ENCODE results near the gene CNKSR1.
A peak's percentile ranks its signal among the peaks of the same experiment; 100 is the strongest.

CNKSR1 gene

GRCh38 chr1:26190373-26190987, 13.2 kb downstream of the CNKSR1 start, which contains the start of gene CATSPER4:
Gene CATSPER4, plus strand, starts transcription at chr1:26190602. Its CDS starts 26 bp downstream, at chr1:26190628.
- in situ Hi-C loops (cut with MboI; ENCODE audit: low pct_unique_long_range_greater_than_20kb, low sequenced_read_pairs, unreplicated experiment), result no loop called here
- peak; percentile 28 for DNase-seq (ENCODE audit: low spot score)
- TF ChIP-seq CTCF (IDR thresholded peaks at IDR 0.05; ENCODE audit: extremely low read depth, insufficient read depth, missing control alignments), result peak; percentile 34

GRCh38 chr1:26191739-26192138, 14.4 kb downstream of the CNKSR1 start:
- in situ Hi-C loops (cut with MboI; ENCODE audit: low pct_unique_long_range_greater_than_20kb, low sequenced_read_pairs, unreplicated experiment), result no loop called here
- TF ChIP-seq CTCF (IDR thresholded peaks at IDR 0.05; ENCODE audit: extremely low read depth, insufficient read depth, missing control alignments), result no peak
- DNase-seq (ENCODE audit: low spot score), result peak; percentile 69

GRCh38 chr1:26195805-26196204, 18.5 kb downstream of the CNKSR1 start:
- in situ Hi-C loops (cut with MboI; ENCODE audit: low pct_unique_long_range_greater_than_20kb, low sequenced_read_pairs, unreplicated experiment), result no loop called here
- TF ChIP-seq CTCF (IDR thresholded peaks at IDR 0.05; ENCODE audit: extremely low read depth, insufficient read depth, missing control alignments), result no peak

GRCh38 chr1:26197301-26197700, 20.0 kb downstream of the CNKSR1 start:
- no peak for TF ChIP-seq CTCF (IDR thresholded peaks at IDR 0.05; ENCODE audit: extremely low read depth, insufficient read depth, missing control alignments)
- DNase-seq (ENCODE audit: low spot score), result no peak
- in situ Hi-C loops (cut with MboI; ENCODE audit: low pct_unique_long_range_greater_than_20kb, low sequenced_read_pairs, unreplicated experiment), result no loop called here

More at GRCh38 chr1:26195805-26196204, 18.5 kb downstream of the CNKSR1 start:
- DNase-seq (ENCODE audit: low spot score), result no peak

GRCh38 chr1:26197813-26198212, 20.5 kb downstream of the CNKSR1 start:
- no peak for TF ChIP-seq CTCF (IDR thresholded peaks at IDR 0.05; ENCODE audit: extremely low read depth, insufficient read depth, missing control alignments)
- no peak for DNase-seq (ENCODE audit: low spot score)
- in situ Hi-C loops (cut with MboI; ENCODE audit: low pct_unique_long_range_greater_than_20kb, low sequenced_read_pairs, unreplicated experiment), result no loop called here

GRCh38 chr1:26200413-26200812, 23.1 kb downstream of the CNKSR1 start:
- DNase-seq (ENCODE audit: low spot score), result no peak
- no peak for TF ChIP-seq CTCF (IDR thresholded peaks at IDR 0.05; ENCODE audit: extremely low read depth, insufficient read depth, missing control alignments)
- in situ Hi-C loops (cut with MboI; ENCODE audit: low pct_unique_long_range_greater_than_20kb, low sequenced_read_pairs, unreplicated experiment), result no loop called here

Measured in GM13977 (cell line).